Cardiac fibroblast (primary cell): ENCODE measurements around the gene ISCU.
A peak's percentile ranks its signal among the peaks of the same experiment; 100 is the strongest.

Source experiments
- DNase-seq, 2 donors: peaks; one replicate each; pipeline versions ENCODE4 v3.0.0 to v3.0.0-alpha.2; 2010; ENCODE audit warnings: low read depth in 2 of 2
- H3K4me3 ChIP-seq, 2 donors: replicated peaks in 1 of 2; 1 replicate in 1 of 2; 2 replicates in 1 of 2; pipeline ENCODE4 v1.5.1; 2011; ENCODE audit warnings: low read depth in 2 of 2, low read length in 2 of 2, mild to moderate bottlenecking in 2 of 2, moderate library complexity in 1 of 2
- CTCF ChIP-seq: IDR thresholded peaks from one replicate; pipeline ENCODE4 v1.5.1; 2011; ENCODE audit warnings: low read depth, mild to moderate bottlenecking, low read length, inconsistent platforms

Gene ISCU

GRCh38 chr12:108597559-108598471 is 35.4 kb downstream of the ISCU start, which contains the start of gene TMEM119:
TSS of gene TMEM119 (minus strand) at chr12:108598084. CDS start at chr12:108592383, 5,701 bp downstream.
- H3K4me3 ChIP-seq = peak within 1 kb of the TSS in 1 of 2 donors; percentile 45
- no peak for TF ChIP-seq CTCF
- DNase-seq = peak in 1 of 2 donors; percentile 70

- no peak overlapping the region for H3K4me3 ChIP-seq
- no peak for DNase-seq
- no peak for TF ChIP-seq CTCF
Observed at GRCh38 chr12:108598553-108599250, 36.3 kb downstream of the ISCU start.

- no peak for DNase-seq
- H3K4me3 ChIP-seq = no peak overlapping the region
- no peak for TF ChIP-seq CTCF
Observed at GRCh38 chr12:108599541-108599940, 37.1 kb downstream of the ISCU start.

GRCh38 chr12:108599948-108600701 is 37.7 kb downstream of the ISCU start:
- no peak for TF ChIP-seq CTCF
- H3K4me3 ChIP-seq = no peak overlapping the region
- no peak for DNase-seq

GRCh38 chr12:108600702-108601007 is 38.3 kb downstream of the ISCU start:
- no peak for TF ChIP-seq CTCF
- H3K4me3 ChIP-seq = no peak overlapping the region
- DNase-seq = no peak

- no peak for TF ChIP-seq CTCF
- no peak for DNase-seq
- H3K4me3 ChIP-seq = no peak overlapping the region
Observed at GRCh38 chr12:108602209-108602705, 39.9 kb downstream of the ISCU start.
